Smooth muscle cell (in vitro differentiated cells): Measurements from ENCODE around the gene NLN. TPM values are rescaled to one million over a fixed set of nuclear protein-coding genes. Genes with fewer than 3 reads are reported as not detected.

Experiments
- DNase-seq: peaks from one replicate; lab custom pipeline; 2025; ENCODE audit not compliant: unreplicated experiment; lab: John Stamatoyannopoulos, UW
- H2AFZ ChIP-seq: fragments of 200-600 bp; sonication (generic); 2 replicates; pipeline ENCODE4 v1.6.0; 2016; ENCODE audit warnings: antibody characterized with exemption, low read depth, mild to moderate bottlenecking
- H3F3A ChIP-seq: fragments of 200-600 bp; sonication (generic); 2 replicates; pipeline ENCODE4 v1.6.0; 2017; ENCODE audit warnings: antibody characterized with exemption, low read depth
- H3K27ac ChIP-seq: fragments of 200-600 bp; sonication (generic); 2 replicates; pipeline ENCODE4 v1.5.1; 2016; ENCODE audit warnings: low read depth, mild to moderate bottlenecking
- H3K27me3 ChIP-seq: fragments of 200-600 bp; sonication (generic); 2 replicates; pipeline ENCODE4 v1.6.1; 2016; ENCODE audit warnings: low read depth, mild to moderate bottlenecking
- H3K36me3 ChIP-seq: fragments of 200-600 bp; sonication (generic); 2 replicates; pipeline ENCODE4 v1.5.1; 2016; ENCODE audit warnings: low read depth
- H3K4me1 ChIP-seq: fragments of 200-600 bp; sonication (generic); 2 replicates; pipeline ENCODE4 v1.5.1; 2016; ENCODE audit warnings: low read depth
- H3K4me2 ChIP-seq: fragments of 200-600 bp; sonication (generic); 2 replicates; pipeline ENCODE4 v1.6.0; 2016; ENCODE audit warnings: mild to moderate bottlenecking
- H3K4me3 ChIP-seq: fragments of 200-600 bp; sonication (generic); 2 replicates; pipeline ENCODE4 v1.5.1; 2016; ENCODE audit warnings: mild to moderate bottlenecking
- H3K79me2 ChIP-seq: fragments of 200-600 bp; sonication (generic); 2 replicates; pipeline ENCODE4 v1.6.0; 2016; ENCODE audit warnings: low read depth, mild to moderate bottlenecking
- H3K9ac ChIP-seq: fragments of 200-600 bp; sonication (generic); 2 replicates; pipeline ENCODE4 v1.6.0; 2016; ENCODE audit warnings: low read depth
- H3K9me3 ChIP-seq: fragments of 200-600 bp; sonication (generic); replicated peaks from 2 replicates; pipeline ENCODE4 v1.5.1; 2016; ENCODE audit warnings: low read depth
- H4K20me1 ChIP-seq: fragments of 200-600 bp; sonication (generic); 2 replicates; pipeline ENCODE4 v1.6.0; 2016; ENCODE audit warnings: low read depth
- CTCF ChIP-seq: fragments of 200-600 bp; sonication (generic); IDR thresholded peaks from 2 replicates; pipeline ENCODE4 v1.5.1; 2017; ENCODE audit warnings: borderline replicate concordance, mild to moderate bottlenecking, antibody characterized with exemption; ENCODE audit not compliant: insufficient read depth, poor library complexity, severe bottlenecking
- WGBS: methylation state at CpG from one replicate; pipeline ENCODE4 v1.1.7; 2016; ENCODE audit warnings: low lambda C conversion rate; 5-methylcytosine and 5-hydroxymethylcytosine counted together
- polyA plus RNA-seq: library from polyadenylated mRNA; unstranded; fragments of >200 nt; fragmentation: Nextera tagmentation; extraction: Ambion mirVana; gene quantifications from 2 replicates; pipeline ENCODE4 v1.2.1, GENCODE V29; 2016
- total RNA-seq: library from RNA; depleted of rRNA; stranded (reverse); fragments of >200 nt; gene quantifications from 2 replicates; pipeline ENCODE4 v1.2.3, GENCODE V29; 2014

The NLN gene
- total and polyA plus RNA-seq, 2 experiments from 2014 or later, result 31.9 to 33.6 TPM

DNA sequence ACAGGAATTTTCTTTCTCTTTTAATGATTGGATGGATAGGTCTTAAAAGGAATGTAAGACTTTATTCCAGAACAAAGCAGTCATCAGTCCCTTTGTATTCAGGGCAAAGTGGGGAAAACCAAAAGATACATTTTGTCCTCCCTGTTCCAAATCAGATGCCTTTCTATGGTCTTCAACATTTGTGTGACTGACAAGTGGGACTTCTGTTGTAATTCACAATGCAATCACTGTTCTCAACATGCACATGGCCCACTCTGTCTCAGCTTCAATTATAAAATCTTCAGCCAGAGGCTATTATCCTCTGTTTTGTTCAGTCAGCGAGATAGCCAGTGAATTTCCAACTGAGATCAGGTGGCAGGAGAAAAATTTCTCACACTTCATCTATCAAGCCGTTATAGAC is 108.9 kb downstream of the NLN start:
- TF ChIP-seq CTCF, result no peak
- Histone ChIP-seq H3K79me2 (no peaks in the 10 kb centered on the region), H3K4me3 (no peak overlapping the region), H3K9ac (no peak overlapping the region), H2AFZ (no peak overlapping the region), H3K27ac (no peak overlapping the region), H3K36me3 (no peaks in the 10 kb centered on the region), H3K4me2 (no peak overlapping the region), H3K27me3 (no peaks in the 10 kb centered on the region), H3K4me1 (peaks cover 13% of the 10 kb centered on the region), H3F3A (no peaks in the 10 kb centered on the region), H3K9me3 (no peaks in the 10 kb centered on the region), H4K20me1 (no peaks in the 10 kb centered on the region)
- no peak for DNase-seq
- 93% methylated on average over 2 of the region's 2 CpGs for whole genome bisulfite sequencing

GRCh38 chr5:65831276-65831675 is 109.3 kb downstream of the NLN start:
- Histone ChIP-seq H3K4me2 (no peak overlapping the region), H3K36me3 (no peaks in the 10 kb centered on the region), H3F3A (no peaks in the 10 kb centered on the region), H3K27me3 (no peaks in the 10 kb centered on the region), H2AFZ (no peak overlapping the region), H4K20me1 (no peaks in the 10 kb centered on the region), H3K4me3 (no peak overlapping the region), H3K79me2 (no peaks in the 10 kb centered on the region), H3K9ac (no peak overlapping the region), H3K4me1 (peaks cover 13% of the 10 kb centered on the region), H3K27ac (peak overlapping the region; percentile 48), H3K9me3 (no peaks in the 10 kb centered on the region)
- TF ChIP-seq CTCF, result no peak
- no peak for DNase-seq
- WGBS, result 77% methylated on average over 1 of the region's 1 CpG

DNA sequence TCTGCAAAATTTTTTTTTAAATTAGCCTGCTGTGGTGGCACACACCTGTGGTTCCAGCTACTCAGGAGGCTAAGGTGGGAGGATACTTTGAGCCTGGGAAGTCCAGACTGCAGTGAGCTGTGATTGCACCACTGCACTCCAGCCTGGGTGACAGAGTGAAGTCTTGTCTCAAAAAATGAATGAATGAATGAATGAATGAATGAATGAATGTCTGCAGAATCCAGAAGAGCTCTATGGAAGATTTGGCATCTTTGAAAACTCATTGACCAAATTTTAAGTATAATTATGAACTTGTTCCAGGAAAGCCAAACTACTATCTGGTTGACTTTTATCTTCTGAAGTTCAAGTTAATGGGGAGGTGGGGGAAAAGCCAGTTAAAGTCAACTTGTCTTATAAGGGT is 110.1 kb downstream of the NLN start:
- Histone ChIP-seq H3K27me3 (no peaks in the 10 kb centered on the region), H4K20me1 (no peaks in the 10 kb centered on the region), H3F3A (no peaks in the 10 kb centered on the region), H3K4me3 (no peak overlapping the region), H3K36me3 (no peaks in the 10 kb centered on the region), H3K9me3 (no peaks in the 10 kb centered on the region), H3K4me2 (no peak overlapping the region), H2AFZ (no peak overlapping the region), H3K4me1 (peaks cover 13% of the 10 kb centered on the region), H3K79me2 (no peaks in the 10 kb centered on the region), H3K9ac (no peak overlapping the region), H3K27ac (no peak overlapping the region)
- TF ChIP-seq CTCF, result no peak
- DNase-seq, result no peak

DNA sequence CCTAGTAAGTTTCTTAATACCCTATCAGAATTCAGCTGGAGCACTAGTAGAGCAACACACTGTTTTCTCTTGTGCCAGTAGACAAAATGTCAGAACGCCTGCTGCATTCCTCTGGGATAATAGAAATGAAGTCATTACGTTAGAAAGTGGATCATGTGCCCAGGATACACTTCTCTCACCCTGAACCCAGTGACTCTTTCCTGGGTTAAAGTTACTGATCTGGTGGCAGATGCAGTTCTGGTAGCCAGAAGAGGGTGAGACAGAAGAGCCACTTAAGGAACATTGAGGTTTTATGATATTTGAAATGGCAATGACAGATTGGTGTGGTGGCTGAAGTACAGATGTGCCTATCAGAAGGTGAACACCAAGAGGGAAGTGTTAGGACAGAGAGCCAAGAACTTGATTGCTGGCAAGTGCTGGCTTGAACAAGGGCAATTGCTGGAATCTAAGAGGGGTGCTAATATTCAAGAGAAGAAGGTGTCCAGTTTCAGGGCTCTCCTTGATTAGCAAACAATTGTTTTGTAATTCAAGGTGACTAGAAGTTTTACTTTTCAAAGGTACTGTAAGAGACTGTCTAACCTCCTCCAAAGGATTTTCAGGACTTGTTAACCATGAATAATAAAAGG is 110.7 kb downstream of the NLN start:
- 73% methylated on average over 2 of the region's 2 CpGs for WGBS
- H4K20me1 ChIP-seq, result no peaks in the 10 kb centered on the region
- no peaks in the 10 kb centered on the region for H3K9me3 ChIP-seq

More for the DNA sequence above, 110.7 kb downstream of the NLN start:
- no peaks in the 10 kb centered on the region for H3F3A ChIP-seq
- H3K27me3 ChIP-seq, result no peaks in the 10 kb centered on the region
- no peak overlapping the region for H3K27ac ChIP-seq
- no peak overlapping the region for H3K9ac ChIP-seq
- H3K4me1 ChIP-seq, result peaks cover 13% of the 10 kb centered on the region
- H3K36me3 ChIP-seq, result no peaks in the 10 kb centered on the region
- no peaks in the 10 kb centered on the region for H3K79me2 ChIP-seq
- no peak for DNase-seq
- no peak overlapping the region for H3K4me3 ChIP-seq
- TF ChIP-seq CTCF, result no peak
- no peak overlapping the region for H2AFZ ChIP-seq
- H3K4me2 ChIP-seq, result no peak overlapping the region
